Transverse colon (tissue), 4 donors: ENCODE results near the gene NAALADL2. TPM values are rescaled to one million over a fixed set of nuclear protein-coding genes. Genes with fewer than 3 reads are reported as not detected.

Source experiments
- DNase-seq: peaks from one replicate; pipeline ENCODE4 v3.0.0-alpha.2; 2019
- H3K27ac ChIP-seq, 4 donors: fragments of 200-600 bp; sonication (generic); 2 replicates each; pipeline ENCODE4 v1.5.1; 2016 to 2018; ENCODE audit warnings: inconsistent platforms in 4 of 4
- H3K27me3 ChIP-seq: fragments of 200-600 bp; sonication (generic); 2 replicates; pipeline ENCODE4 v1.5.1; 2017; ENCODE audit warnings: inconsistent platforms
- H3K36me3 ChIP-seq, 4 donors: fragments of 200-600 bp; sonication (generic); 2 replicates each; pipeline ENCODE4 v1.5.1; 2017 to 2019; ENCODE audit warnings: inconsistent platforms in 4 of 4
- H3K4me1 ChIP-seq, 4 donors: fragments of 200-600 bp; sonication (generic); 2 replicates each; pipeline ENCODE4 v1.5.1; 2017 to 2020; ENCODE audit warnings: inconsistent platforms in 4 of 4
- H3K4me3 ChIP-seq, 4 donors: fragments of 200-600 bp; sonication (generic); 1 replicate in 1 of 4; 2 replicates in 3 of 4; pipeline versions ENCODE4 v1.5.1 to v1.6.1; 2017 to 2019; ENCODE audit warnings: inconsistent platforms in 4 of 4
- H3K9me3 ChIP-seq, 2 donors: fragments of 200-600 bp; sonication (generic); 2 replicates each; pipeline ENCODE4 v1.5.1; 2017 to 2019; ENCODE audit warnings: inconsistent platforms in 2 of 2
- EP300 ChIP-seq: sonication (generic); formaldehyde crosslinking; IDR thresholded peaks from one replicate; pipeline ENCODE4 v1.6.1; 2017; ENCODE audit warnings: antibody characterized with exemption, low read depth
- POLR2A ChIP-seq: fragments of 450-650 bp; IDR thresholded peaks from one replicate; pipeline ENCODE4 v1.6.1; 2016; ENCODE audit warnings: antibody characterized with exemption, mild to moderate bottlenecking, moderate library complexity
- POLR2AphosphoS5 ChIP-seq, 3 donors: sonication (generic); formaldehyde crosslinking; IDR thresholded peaks; one replicate each; pipeline ENCODE4 v1.6.1; 2016; ENCODE audit warnings: antibody characterized with exemption in 3 of 3
- WGBS, 2 donors: methylation state at CpG; one replicate each; pipeline ENCODE4 v1.1.5; 2018; ENCODE audit warnings: low coverage in 1 of 2; 5-methylcytosine and 5-hydroxymethylcytosine counted together
- in situ Hi-C, 4 donors: fragments of 200-750 bp; cut with MboI; loops; one replicate each; pipeline versions ENCODE4 v1.15.0 to v1.15.1; 2017; ENCODE audit warnings: low sequenced_read_pairs in 3 of 4, low pct_ligation_motif_present in 1 of 4, low pct_unique_long_range_greater_than_20kb in 1 of 4
- intact Hi-C: fragments of 100-400 bp; cut with DNase I; formaldehyde crosslinking; loops from one replicate; pipeline ENCODE4 v1.15.1; 2023; ENCODE audit warnings: low total_unique reads
- total RNA-seq, 4 donors: library from RNA; depleted of rRNA; stranded (reverse); fragments of >200 nt; gene quantifications; one replicate each; pipeline ENCODE4 v1.1.0, GENCODE V29; 2016
- TF ChIP-seq, protein P1 (sequence below), 5 experiments: fragments of 200-600 bp in 3 of 5; fragments of 450-650 bp in 2 of 5; sonication (generic) in 3 of 5; IDR thresholded peaks; 1 replicate in 2 of 5; 2 replicates in 3 of 5; pipeline ENCODE4 v1.5.1; 2016 to 2017; ENCODE audit warnings: antibody characterized with exemption in 5 of 5, inconsistent platforms in 3 of 5, mild to moderate bottlenecking in 2 of 5, moderate library complexity in 1 of 5

NAALADL2 gene
- total RNA-seq, 4 donors from 2014 or later = 10.1 to 22.7 (median 15.1) TPM

DNA sequence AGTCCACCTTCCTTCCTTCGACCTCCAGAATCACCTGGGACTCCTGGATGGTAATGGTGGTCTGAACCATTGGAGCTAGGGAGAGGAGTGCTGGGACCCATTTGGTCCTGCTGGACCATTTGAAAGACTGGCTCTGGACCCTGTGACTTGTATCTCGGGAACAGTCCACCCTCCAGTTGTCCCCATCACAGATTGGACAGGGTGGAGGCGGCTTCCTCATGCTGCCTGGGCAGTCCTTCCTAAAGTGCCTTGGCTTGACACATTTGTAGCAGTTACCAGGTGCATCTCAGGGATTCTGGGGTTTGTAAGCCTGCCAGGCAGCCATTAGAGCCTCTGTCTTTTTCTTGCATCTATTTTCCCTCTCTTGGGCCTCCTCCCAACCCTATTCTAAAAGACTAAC is 758.1 kb downstream of the NAALADL2 start:
- WGBS, 2 donors = 75% methylated on average over 3 of the region's 3 CpGs; no CpG with 5 or more reads in 1 of the 2 donors
- in situ Hi-C loops = no loop called here
- H3K27me3 ChIP-seq = no peaks in the 10 kb centered on the region
- no peak overlapping the region for H3K4me3 ChIP-seq
- no peaks in the 10 kb centered on the region for H3K36me3 ChIP-seq
- intact Hi-C loops = no loop called here
- TF ChIP-seq POLR2AphosphoS5 (IDR thresholded peaks at IDR 0.05) (no peak), EP300 (no peak), POLR2A (no peak)
- TF ChIP-seq, protein P1, sequence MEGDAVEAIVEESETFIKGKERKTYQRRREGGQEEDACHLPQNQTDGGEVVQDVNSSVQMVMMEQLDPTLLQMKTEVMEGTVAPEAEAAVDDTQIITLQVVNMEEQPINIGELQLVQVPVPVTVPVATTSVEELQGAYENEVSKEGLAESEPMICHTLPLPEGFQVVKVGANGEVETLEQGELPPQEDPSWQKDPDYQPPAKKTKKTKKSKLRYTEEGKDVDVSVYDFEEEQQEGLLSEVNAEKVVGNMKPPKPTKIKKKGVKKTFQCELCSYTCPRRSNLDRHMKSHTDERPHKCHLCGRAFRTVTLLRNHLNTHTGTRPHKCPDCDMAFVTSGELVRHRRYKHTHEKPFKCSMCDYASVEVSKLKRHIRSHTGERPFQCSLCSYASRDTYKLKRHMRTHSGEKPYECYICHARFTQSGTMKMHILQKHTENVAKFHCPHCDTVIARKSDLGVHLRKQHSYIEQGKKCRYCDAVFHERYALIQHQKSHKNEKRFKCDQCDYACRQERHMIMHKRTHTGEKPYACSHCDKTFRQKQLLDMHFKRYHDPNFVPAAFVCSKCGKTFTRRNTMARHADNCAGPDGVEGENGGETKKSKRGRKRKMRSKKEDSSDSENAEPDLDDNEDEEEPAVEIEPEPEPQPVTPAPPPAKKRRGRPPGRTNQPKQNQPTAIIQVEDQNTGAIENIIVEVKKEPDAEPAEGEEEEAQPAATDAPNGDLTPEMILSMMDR (IDR thresholded peaks at IDR 0.05) = no peak
- no peak overlapping the region for H3K27ac ChIP-seq
- no peaks in the 10 kb centered on the region for H3K9me3 ChIP-seq
- no peaks in the 10 kb centered on the region for H3K4me1 ChIP-seq
- no peak for DNase-seq

DNA sequence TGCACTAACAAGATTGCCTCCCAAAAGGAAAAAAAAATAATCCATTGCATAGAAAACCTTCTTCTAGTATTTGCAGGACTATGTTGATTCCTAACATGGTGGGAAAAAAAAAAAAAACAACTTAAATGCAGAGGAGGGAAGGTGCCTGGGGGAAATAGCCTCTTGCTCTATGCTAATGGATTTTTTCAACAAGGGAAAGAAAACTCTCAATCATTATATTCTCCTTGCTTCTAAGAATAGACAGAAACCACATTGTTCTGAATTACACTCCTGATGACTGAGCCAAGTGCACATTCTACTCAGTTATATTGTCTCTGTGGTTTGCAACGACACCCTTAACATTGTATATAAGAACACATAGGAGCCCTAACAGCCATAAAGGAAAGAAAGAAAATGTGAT is 760.2 kb downstream of the NAALADL2 start:
- WGBS, 2 donors = 86% methylated on average over 1 of the region's 1 CpG; no CpG with 5 or more reads in 1 of the 2 donors
- Histone ChIP-seq H3K4me3 (no peak overlapping the region), H3K27ac (no peak overlapping the region), H3K36me3 (no peaks in the 10 kb centered on the region), H3K9me3 (no peaks in the 10 kb centered on the region), H3K4me1 (no peaks in the 10 kb centered on the region), H3K27me3 (no peaks in the 10 kb centered on the region)
- in situ Hi-C loops = no loop called here
- no peak for DNase-seq
- intact Hi-C loops = no loop called here
- TF ChIP-seq POLR2A (no peak), POLR2AphosphoS5 (IDR thresholded peaks at IDR 0.05) (no peak), EP300 (no peak)
- TF ChIP-seq, protein P1 (IDR thresholded peaks at IDR 0.05) = no peak

- in situ Hi-C loops = no loop called here
These were observed 761.0 kb downstream of the NAALADL2 start for GRCh38 chr3:175620093-175620492.

GRCh38 chr3:175620532-175620931 is 761.4 kb downstream of the NAALADL2 start:
- TF ChIP-seq, protein P1 (IDR thresholded peaks at IDR 0.05) = no peak
- TF ChIP-seq EP300 (no peak), POLR2A (no peak), POLR2AphosphoS5 (IDR thresholded peaks at IDR 0.05) (no peak)
- Histone ChIP-seq H3K4me1 (no peaks in the 10 kb centered on the region), H3K36me3 (no peaks in the 10 kb centered on the region), H3K27me3 (no peaks in the 10 kb centered on the region), H3K9me3 (no peaks in the 10 kb centered on the region), H3K4me3 (no peak overlapping the region), H3K27ac (no peak overlapping the region)
- 71 to 94% methylated on average over 2 to 12 of the region's 12 CpGs for WGBS, 2 donors
- no peak for DNase-seq
- in situ Hi-C loops = no loop called here
- intact Hi-C loops = no loop called here

More at GRCh38 chr3:175620093-175620492, 761.0 kb downstream of the NAALADL2 start:
- TF ChIP-seq POLR2A (no peak), EP300 (no peak)
- TF ChIP-seq, protein P1 (IDR thresholded peaks at IDR 0.05) = no peak
- H3K27me3 ChIP-seq = no peaks in the 10 kb centered on the region
- H3K27ac ChIP-seq = no peak overlapping the region
- intact Hi-C loops = no loop called here
- WGBS, 2 donors = 92% methylated on average over 13 of the region's 13 CpGs; no CpG with 5 or more reads in 1 of the 2 donors
- no peak overlapping the region for H3K4me3 ChIP-seq
- no peaks in the 10 kb centered on the region for H3K4me1 ChIP-seq
- H3K36me3 ChIP-seq = no peaks in the 10 kb centered on the region
- DNase-seq = no peak
- H3K9me3 ChIP-seq = no peaks in the 10 kb centered on the region
